AG04450 (cell line): Measurements from ENCODE around the gene PSMF1. TPM values are rescaled to one million over a fixed set of nuclear protein-coding genes. Genes with fewer than 3 reads are reported as not detected.

ENCODE experiments used
- CTCF ChIA-PET: fragments of 300-600, 350-600 bp; formaldehyde crosslinking; extraction: SDS; loops from one replicate; lab custom pipeline; 2022; ENCODE audit warnings: antibody characterized with exemption, inconsistent platforms; lab: Charles Lee
- POLR2A ChIA-PET: fragments of 350-600 bp; formaldehyde crosslinking; extraction: SDS; loops from one replicate; lab custom pipeline; 2021; ENCODE audit warnings: antibody characterized with exemption, inconsistent platforms; lab: Yijun Ruan, JAX
- DNase-seq: peaks from one replicate; pipeline ENCODE4 v3.0.0-alpha.2; 2011; ENCODE audit warnings: low read depth, low spot score
- H3K27ac ChIP-seq: one replicate; pipeline ENCODE4 v1.5.1; 2012; ENCODE audit warnings: low read depth, low read length, control low read depth
- H3K27me3 ChIP-seq: one replicate; pipeline ENCODE4 v1.6.0; 2012; ENCODE audit warnings: low read length; ENCODE audit not compliant: control insufficient read depth, insufficient read depth
- H3K4me3 ChIP-seq: 2 replicates; pipeline ENCODE4 v1.5.1; 2011; ENCODE audit warnings: mild to moderate bottlenecking, low read depth, low read length, control low read depth
- H3K9me3 ChIP-seq: 2 replicates; pipeline ENCODE4 v1.5.1; 2012; ENCODE audit warnings: low read length; ENCODE audit not compliant: control insufficient read depth, insufficient read depth
- polyA plus RNA-seq: library from polyadenylated mRNA; depleted of rRNA; stranded (reverse); fragments of >200 nt; gene quantifications from 2 replicates; pipeline ENCODE4 v1.2.3, GENCODE V29; 2011
- TF ChIP-seq, protein P1 (sequence below): IDR thresholded peaks from 2 replicates; pipeline ENCODE4 v1.5.1; 2011; ENCODE audit warnings: low read depth, low read length, control low read depth, inconsistent platforms

PSMF1 gene
- polyA plus RNA-seq, 1 experiment, result 116 TPM

DNA sequence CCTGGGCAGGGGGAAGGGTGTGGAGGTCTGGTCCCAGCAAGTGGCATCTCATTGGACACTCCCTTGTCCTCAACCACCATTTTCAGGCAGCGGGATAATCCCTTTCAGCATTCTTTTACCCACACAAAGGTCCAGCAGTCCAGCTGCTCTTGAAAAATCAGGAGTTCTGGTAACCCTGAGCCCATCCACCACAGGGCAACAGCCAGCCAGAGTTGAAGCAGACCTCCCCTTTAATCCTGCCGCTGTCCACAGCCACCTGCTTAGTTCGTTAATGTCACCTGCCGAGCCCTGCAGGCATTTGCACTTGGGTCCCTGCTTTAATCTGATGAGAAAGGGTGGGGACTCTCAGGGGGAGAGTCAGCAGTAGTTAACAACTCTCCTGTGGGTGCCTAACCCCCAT, 55.3 kb downstream of the PSMF1 start:
- H3K4me3 ChIP-seq, result no peak overlapping the region
- no peak overlapping the region for H3K27ac ChIP-seq
- no peaks in the 10 kb centered on the region for H3K27me3 ChIP-seq
- H3K9me3 ChIP-seq, result no peaks in the 10 kb centered on the region
- CTCF ChIA-PET, result no interaction called here
- TF ChIP-seq, protein P1, sequence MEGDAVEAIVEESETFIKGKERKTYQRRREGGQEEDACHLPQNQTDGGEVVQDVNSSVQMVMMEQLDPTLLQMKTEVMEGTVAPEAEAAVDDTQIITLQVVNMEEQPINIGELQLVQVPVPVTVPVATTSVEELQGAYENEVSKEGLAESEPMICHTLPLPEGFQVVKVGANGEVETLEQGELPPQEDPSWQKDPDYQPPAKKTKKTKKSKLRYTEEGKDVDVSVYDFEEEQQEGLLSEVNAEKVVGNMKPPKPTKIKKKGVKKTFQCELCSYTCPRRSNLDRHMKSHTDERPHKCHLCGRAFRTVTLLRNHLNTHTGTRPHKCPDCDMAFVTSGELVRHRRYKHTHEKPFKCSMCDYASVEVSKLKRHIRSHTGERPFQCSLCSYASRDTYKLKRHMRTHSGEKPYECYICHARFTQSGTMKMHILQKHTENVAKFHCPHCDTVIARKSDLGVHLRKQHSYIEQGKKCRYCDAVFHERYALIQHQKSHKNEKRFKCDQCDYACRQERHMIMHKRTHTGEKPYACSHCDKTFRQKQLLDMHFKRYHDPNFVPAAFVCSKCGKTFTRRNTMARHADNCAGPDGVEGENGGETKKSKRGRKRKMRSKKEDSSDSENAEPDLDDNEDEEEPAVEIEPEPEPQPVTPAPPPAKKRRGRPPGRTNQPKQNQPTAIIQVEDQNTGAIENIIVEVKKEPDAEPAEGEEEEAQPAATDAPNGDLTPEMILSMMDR, result no peak
- no peak for DNase-seq
- POLR2A ChIA-PET, result no interaction called here

DNA sequence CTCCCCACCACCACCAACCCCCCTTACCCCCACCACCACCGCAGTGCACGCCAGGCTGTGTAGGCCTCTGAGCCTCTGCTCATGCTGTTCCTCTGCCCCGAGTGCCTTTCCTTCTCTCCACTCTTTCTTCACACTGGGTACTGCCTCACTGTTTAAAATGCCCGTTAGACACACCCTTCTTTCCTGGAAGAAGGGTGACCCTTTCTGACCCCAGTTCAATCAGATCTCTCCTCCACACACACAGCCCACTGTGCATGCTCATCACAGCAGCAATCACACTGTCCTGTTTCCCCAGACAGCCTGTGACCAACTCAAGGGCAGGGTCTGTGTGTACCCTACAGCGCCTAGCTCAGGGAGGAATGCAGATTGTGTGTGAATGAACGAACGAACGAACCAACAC, 56.4 kb downstream of the PSMF1 start:
- POLR2A ChIA-PET, result no interaction called here
- Histone ChIP-seq H3K27ac (no peak overlapping the region), H3K4me3 (no peak overlapping the region), H3K27me3 (no peaks in the 10 kb centered on the region), H3K9me3 (no peaks in the 10 kb centered on the region)
- TF ChIP-seq, protein P1, result no peak
- CTCF ChIA-PET, result interaction anchor here (1.0 kb wide), 1 partner anchor 38 kb away, joined by 3 read pairs; no protein-coding TSS in a partner anchor
- DNase-seq, result no peak

DNA sequence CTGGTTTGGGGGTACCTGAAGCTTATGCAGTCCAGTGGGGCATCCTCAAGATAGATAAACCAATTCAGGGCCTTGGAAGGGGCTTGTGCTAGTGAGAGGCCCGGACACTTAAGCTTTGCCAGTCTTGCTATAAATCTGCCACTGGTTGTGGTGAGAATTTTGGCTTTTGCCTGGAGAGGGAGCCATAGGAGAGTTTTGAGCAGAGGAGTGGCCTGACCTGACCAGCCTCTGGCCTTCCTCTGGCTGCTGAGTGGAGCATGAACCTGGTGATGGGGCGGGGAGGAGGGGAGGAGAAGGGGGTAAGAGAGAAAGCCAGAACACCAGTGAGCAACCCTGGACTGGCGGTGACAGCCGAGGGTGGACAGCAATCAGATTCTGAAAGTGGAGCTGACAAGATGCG, 59.3 kb downstream of the PSMF1 start:
- Histone ChIP-seq H3K4me3 (no peak overlapping the region), H3K9me3 (no peaks in the 10 kb centered on the region), H3K27me3 (peaks cover 2% of the 10 kb centered on the region), H3K27ac (no peak overlapping the region)
- no peak for DNase-seq
- TF ChIP-seq, protein P1, result no peak
- ChIA-PET CTCF (no interaction called here), POLR2A (no interaction called here)

DNA sequence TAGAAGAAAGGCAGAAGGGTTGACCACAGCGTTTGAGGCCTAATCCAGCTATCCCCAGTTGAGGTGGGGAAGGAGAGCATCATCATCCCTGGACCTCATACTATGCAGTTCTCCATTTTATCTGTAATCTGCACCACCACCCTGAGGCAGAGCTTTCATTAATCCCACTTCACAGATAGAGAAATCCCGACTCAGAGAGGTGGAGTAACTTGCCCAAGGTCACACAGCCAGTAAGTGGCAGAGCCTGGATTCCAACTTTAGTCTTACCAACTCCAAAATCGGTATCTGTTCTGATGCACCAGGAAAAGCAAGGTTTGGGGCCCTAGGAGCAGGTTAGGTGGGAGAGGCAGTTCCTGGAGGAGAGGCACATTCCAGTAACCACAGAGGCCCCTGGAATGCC, 59.7 kb downstream of the PSMF1 start:
- POLR2A ChIA-PET, result no interaction called here

DNA sequence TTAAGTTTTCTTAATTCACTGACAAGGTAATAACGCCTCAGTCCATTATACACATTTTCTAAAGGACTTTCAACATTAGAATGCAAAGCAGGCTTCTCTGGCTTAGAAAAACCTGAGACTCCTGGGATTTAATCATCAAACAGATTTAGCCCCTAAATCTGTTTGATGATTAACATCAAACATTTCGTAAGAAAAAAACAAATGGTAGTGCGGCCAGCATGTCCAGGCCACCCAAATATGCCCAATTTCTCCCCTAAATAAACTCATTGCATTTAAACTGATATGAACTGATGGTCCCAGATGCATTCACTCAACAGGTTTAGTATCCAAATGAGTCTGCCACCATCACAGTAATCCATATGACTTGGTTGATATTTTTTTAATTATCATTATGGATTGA, 60.2 kb downstream of the PSMF1 start:
- TF ChIP-seq, protein P1, result no peak
- Histone ChIP-seq H3K4me3 (no peak overlapping the region), H3K27me3 (peaks cover 9% of the 10 kb centered on the region), H3K9me3 (no peaks in the 10 kb centered on the region), H3K27ac (no peak overlapping the region)
- no peak for DNase-seq
- POLR2A ChIA-PET, result no interaction called here
- CTCF ChIA-PET, result no interaction called here

More for the DNA sequence above, 59.7 kb downstream of the PSMF1 start:
- Histone ChIP-seq H3K27ac (no peak overlapping the region), H3K27me3 (peaks cover 5% of the 10 kb centered on the region), H3K9me3 (no peaks in the 10 kb centered on the region), H3K4me3 (no peak overlapping the region)
- CTCF ChIA-PET, result no interaction called here
- no peak for DNase-seq
- TF ChIP-seq, protein P1, result no peak
